IMR-90 (cell line): Measurements from ENCODE around the gene VGF. TPM values are rescaled to one million over a fixed set of nuclear protein-coding genes. Genes with fewer than 3 reads are reported as not detected.

Experiments used
- ATAC-seq: fragments of 200-7000 bp; cut with Tn5 transposase; 2 replicates; pipeline ENCODE4 v1.9.1; 2020; ENCODE audit warnings: low read depth, mild to moderate bottlenecking, moderate library complexity
- BruUV-seq: library from RNA; stranded (reverse); fragments of 400-500 nt; replicated peaks from 2 replicates; lab custom pipeline; 2021; lab: Mats Ljungman, UMichigan
- CTCF ChIA-PET: fragments of 300-600 bp; formaldehyde crosslinking; extraction: SDS; loops from one replicate; lab custom pipeline; 2021; ENCODE audit warnings: antibody characterized with exemption; lab: Yijun Ruan, JAX
- POLR2A ChIA-PET: fragments of 300-600 bp; sonication (Branson Sonifier 250); formaldehyde crosslinking; loops from one replicate; lab custom pipeline; 2022; ENCODE audit warnings: antibody characterized with exemption; ENCODE audit not compliant: unreplicated experiment; lab: Charles Lee
- DNase-seq: peaks from one replicate; pipeline ENCODE4 v3.0.0; 2013
- H2AFZ ChIP-seq: replicated peaks from 2 replicates; pipeline ENCODE3; 2013; ENCODE audit warnings: low read length, mild to moderate bottlenecking; ENCODE audit not compliant: poor library complexity
- H2AK5ac ChIP-seq: 2 replicates; pipeline ENCODE4 v1.6.1; 2013; ENCODE audit warnings: low read depth, low read length, inconsistent platforms
- H2AK9ac ChIP-seq: replicated peaks from 2 replicates; pipeline ENCODE3; 2013; ENCODE audit warnings: mild to moderate bottlenecking, low read depth, low read length, moderate library complexity; ENCODE audit not compliant: poor library complexity
- H2BK120ac ChIP-seq: 2 replicates; pipeline ENCODE4 v1.6.1; 2013; ENCODE audit warnings: low read depth, low read length, inconsistent platforms
- H2BK15ac ChIP-seq: 3 replicates; pipeline ENCODE4 v1.6.1; 2013; ENCODE audit warnings: low read depth, low read length, inconsistent platforms
- H2BK20ac ChIP-seq: 2 replicates; pipeline ENCODE4 v1.6.1; 2013; ENCODE audit warnings: low read depth, mild to moderate bottlenecking, inconsistent platforms, low read length, moderate library complexity
- H2BK5ac ChIP-seq: 2 replicates; pipeline ENCODE4 v1.6.1; 2013; ENCODE audit warnings: mild to moderate bottlenecking, low read depth, low read length, inconsistent platforms; ENCODE audit not compliant: poor library complexity, severe bottlenecking
- H3K14ac ChIP-seq: replicated peaks from 2 replicates; pipeline ENCODE4 v1.6.1; 2013; ENCODE audit warnings: low read depth, low read length, inconsistent platforms
- H3K18ac ChIP-seq: 2 replicates; pipeline ENCODE4 v1.6.1; 2013; ENCODE audit warnings: low read depth, low read length, control low read depth
- H3K23ac ChIP-seq: 2 replicates; pipeline ENCODE4 v1.6.1; 2013; ENCODE audit warnings: low read depth, low read length, inconsistent platforms
- H3K27ac ChIP-seq: 2 replicates; pipeline ENCODE4 v1.5.1; 2013; ENCODE audit warnings: mild to moderate bottlenecking, control low read depth, low read length; ENCODE audit not compliant: insufficient read depth
- H3K27me3 ChIP-seq: 2 replicates; pipeline ENCODE4 v1.6.1; 2013; ENCODE audit warnings: low read length; ENCODE audit not compliant: control insufficient read depth, insufficient read depth
- H3K36me3 ChIP-seq: 2 replicates; pipeline ENCODE4 v1.6.1; 2013; ENCODE audit warnings: low read length, mixed read lengths; ENCODE audit not compliant: control insufficient read depth, insufficient read depth
- H3K4ac ChIP-seq: 2 replicates; pipeline ENCODE4 v1.6.1; 2013; ENCODE audit warnings: low read depth, low read length, inconsistent platforms
- H3K4me1 ChIP-seq: 2 replicates; pipeline ENCODE4 v1.6.1; 2013; ENCODE audit warnings: low read length, mixed read lengths; ENCODE audit not compliant: control insufficient read depth, insufficient read depth
- H3K4me2 ChIP-seq: 2 replicates; pipeline ENCODE4 v1.6.1; 2013; ENCODE audit warnings: low read depth, mild to moderate bottlenecking, control low read depth, low read length, moderate library complexity
- H3K4me3 ChIP-seq: 2 replicates; pipeline ENCODE4 v1.5.1; 2013; ENCODE audit warnings: low read depth, mild to moderate bottlenecking, control low read depth, low read length, moderate library complexity; ENCODE audit not compliant: insufficient read depth
- H3K56ac ChIP-seq: 2 replicates; pipeline ENCODE4 v1.6.1; 2013; ENCODE audit warnings: low read length, inconsistent platforms; ENCODE audit not compliant: insufficient read depth; ENCODE audit errors: extremely low read depth
- H3K79me1 ChIP-seq, 2 experiments: 2 replicates each; pipeline ENCODE4 v1.6.1; 2013; ENCODE audit warnings: low read length in 2 of 2, inconsistent platforms in 1 of 2, low read depth in 1 of 2
- H3K9ac ChIP-seq: 2 replicates; pipeline ENCODE4 v1.6.1; 2013; ENCODE audit warnings: low read depth, low read length, control low read depth
- H3K9me1 ChIP-seq: 2 replicates; pipeline ENCODE4 v1.6.1; 2013; ENCODE audit warnings: low read length, inconsistent platforms; ENCODE audit not compliant: insufficient read depth
- H3K9me3 ChIP-seq: 2 replicates; pipeline ENCODE4 v1.6.1; 2013; ENCODE audit warnings: low read length; ENCODE audit not compliant: control insufficient read depth, insufficient read depth
- H4K20me1 ChIP-seq: 2 replicates; pipeline ENCODE4 v1.6.1; 2013; ENCODE audit warnings: low read length, inconsistent platforms; ENCODE audit not compliant: insufficient read depth
- H4K5ac ChIP-seq: 2 replicates; pipeline ENCODE4 v1.6.1; 2013; ENCODE audit warnings: mild to moderate bottlenecking, low read depth, low read length, control low read depth
- H4K8ac ChIP-seq, 2 experiments: 2 replicates each; pipeline ENCODE4 v1.6.1; 2013; ENCODE audit warnings: low read depth in 2 of 2, low read length in 2 of 2, control low read depth in 1 of 2, inconsistent platforms in 1 of 2
- H4K91ac ChIP-seq: 2 replicates; pipeline ENCODE4 v1.6.1; 2013; ENCODE audit warnings: low read depth, low read length, inconsistent platforms; ENCODE audit not compliant: insufficient read depth
- BHLHE40 ChIP-seq: fragments of 150-350 bp; IDR thresholded peaks from 2 replicates; pipeline ENCODE4 v1.6.1; 2016; ENCODE audit warnings: mild to moderate bottlenecking, low read depth, low read length
- CEBPB ChIP-seq: IDR thresholded peaks from 2 replicates; pipeline ENCODE4 v1.6.1; 2012; ENCODE audit warnings: low read depth, low read length, improper control_type of control experiment
- CTCF ChIP-seq: conservative IDR thresholded peaks from 2 replicates; pipeline ENCODE4 v1.5.1; 2012; ENCODE audit warnings: mild to moderate bottlenecking, low read depth, low read length, improper control_type of control experiment
- FOS ChIP-seq: fragments of 150-350 bp; IDR thresholded peaks from 2 replicates; pipeline ENCODE4 v1.6.1; 2016; ENCODE audit warnings: low read depth, low read length
- MAFK ChIP-seq: IDR thresholded peaks from 2 replicates; pipeline ENCODE4 v1.6.1; 2012; ENCODE audit warnings: low read depth, low read length, improper control_type of control experiment
- MAZ ChIP-seq: IDR thresholded peaks from 2 replicates; pipeline ENCODE4 v1.6.1; 2012; ENCODE audit warnings: low read depth, mild to moderate bottlenecking, low read length, improper control_type of control experiment, moderate library complexity, borderline replicate concordance
- NFE2L2 ChIP-seq: fragments of 150-350 bp; IDR thresholded peaks from 2 replicates; pipeline ENCODE4 v1.6.1; 2016; ENCODE audit warnings: low read depth, mild to moderate bottlenecking, low read length
- POLR2A ChIP-seq: IDR thresholded peaks from 2 replicates; pipeline ENCODE4 v1.6.1; 2012; ENCODE audit warnings: mild to moderate bottlenecking, low read depth, low read length
- RAD21 ChIP-seq: IDR thresholded peaks from 2 replicates; pipeline ENCODE4 v1.6.1; 2012; ENCODE audit warnings: low read length, improper control_type of control experiment
- RCOR1 ChIP-seq: IDR thresholded peaks from 2 replicates; pipeline ENCODE4 v1.6.1; 2012; ENCODE audit warnings: mild to moderate bottlenecking, low read length, improper control_type of control experiment; ENCODE audit not compliant: insufficient replicate concordance
- RFX5 ChIP-seq: IDR thresholded peaks from 2 replicates; pipeline ENCODE4 v1.8.0; 2012; ENCODE audit warnings: low read depth, mild to moderate bottlenecking, low read length, moderate library complexity
- SMC3 ChIP-seq: fragments of 150-350 bp; IDR thresholded peaks from 2 replicates; pipeline ENCODE4 v1.6.1; 2016; ENCODE audit warnings: low read depth, mild to moderate bottlenecking, antibody characterized with exemption, low read length, moderate library complexity
- WGBS, 2 experiments: methylation state at CpG; one replicate each; pipeline versions ENCODE4 v1.1.5 to v1.1.7; 2013; ENCODE audit warnings: missing lambda C conversion rate in 2 of 2; ENCODE audit not compliant: insufficient read length in 1 of 2; ENCODE audit errors: extremely low coverage in 2 of 2; 5-methylcytosine and 5-hydroxymethylcytosine counted together
- dilution Hi-C: fragments of 300-500 bp; cut with HindIII; formaldehyde crosslinking; loops from one replicate; pipeline ENCODE4 v1.14.3; 2018; ENCODE audit warnings: low sequenced_read_pairs; ENCODE audit not compliant: unreplicated experiment
- in situ Hi-C: fragments of 300-500 bp; cut with MboI; formaldehyde crosslinking; loops from 3 replicates; pipeline ENCODE4 v1.14.3; 2019; ENCODE audit warnings: low sequenced_read_pairs, inconsistent platforms, mixed read lengths
- intact Hi-C: fragments of 100-400 bp; cut with micrococcal nuclease; formaldehyde crosslinking; loops from 2 replicates; pipeline ENCODE4 v1.10.0; 2022
- polyA plus RNA-seq, 3 experiments: library from polyadenylated mRNA; depleted of rRNA; stranded (reverse); fragments of >200 nt; gene quantifications; 2 replicates each; pipeline ENCODE4 v1.2.3, GENCODE V29; 2012; ENCODE audit warnings: low replicate concordance in 1 of 3
- total RNA-seq: library from RNA; depleted of rRNA; stranded (reverse); fragments of >200 nt; gene quantifications from 2 replicates; pipeline ENCODE4 v1.2.3, GENCODE V29; 2012
- TF ChIP-seq, protein P1 (sequence below): fragments of 150-350 bp; IDR thresholded peaks from 2 replicates; pipeline ENCODE4 v1.6.1; 2017; ENCODE audit warnings: mild to moderate bottlenecking, antibody characterized with exemption, low read length, low read depth
- TF ChIP-seq, protein P2 (sequence below): fragments of 150-350 bp; IDR thresholded peaks from 2 replicates; pipeline ENCODE4 v1.6.1; 2016; ENCODE audit warnings: low read depth, mild to moderate bottlenecking, low read length, moderate library complexity, borderline replicate concordance

Gene VGF
- total and polyA plus RNA-seq, 2 of the 4 experiments (the other 2 are of a cell fraction), result 0.18 to 0.50 TPM

GRCh38 chr7:101162551-101163278 lies 2.7 kb downstream of the VGF start:
- dilution Hi-C loops (no loop called here), intact Hi-C loops (no loop called here), in situ Hi-C loops (no loop called here)
- H4K5ac ChIP-seq, result no peak overlapping the region
- ChIA-PET POLR2A (interaction anchor here (0.5 to 0.7 kb wide), 2 partner anchors 17 to 19 kb away, joined by 4 to 10 read pairs; no protein-coding TSS in a partner anchor), CTCF (interaction anchor here (1.0 to 1.3 kb wide), 2 partner anchors 19 to 30 kb away, joined by 3 read pairs; no protein-coding TSS in a partner anchor)
- no peak overlapping the region for H2BK15ac ChIP-seq
- H4K20me1 ChIP-seq, result peaks cover 21% of the 10 kb centered on the region
- 0 out of 2 replicates have a peak overlapping the region, but pooled peaks have one; percentile 30 for H2AK5ac ChIP-seq
- H2BK5ac ChIP-seq, result no peak overlapping the region
- H3K14ac ChIP-seq, result no peak overlapping the region
- H3K4me1 ChIP-seq, result peaks cover 13% of the 10 kb centered on the region
- DNase-seq (peak; percentile 50), ATAC-seq (peak; percentile 39)
- H3K23ac ChIP-seq, result no peak overlapping the region
- no TSS peak for BruUV-seq
- peak overlapping the region; percentile 37 for H2AK9ac ChIP-seq
- H4K91ac ChIP-seq, result no peak overlapping the region
- no peak overlapping the region for H4K8ac ChIP-seq
- H3K9me1 ChIP-seq, result peaks cover 7% of the 10 kb centered on the region; the same call in 1 of the 2 replicates
- H3K27ac ChIP-seq, result no peak overlapping the region; the same call in 1 of the 2 replicates
- H2AFZ ChIP-seq, result peak overlapping the region; percentile 61
- no peaks in the 10 kb centered on the region for H3K9me3 ChIP-seq
- H3K79me1 ChIP-seq, result peaks cover 0 to 11% of the 10 kb centered on the region in 2 experiments; a peak in 1 of 4 replicates
- no peak overlapping the region for H3K56ac ChIP-seq
- peaks cover 18% of the 10 kb centered on the region for H3K36me3 ChIP-seq
- no peak overlapping the region; the same call in 1 of the 2 replicates for H3K9ac ChIP-seq
- no peak overlapping the region for H2BK20ac ChIP-seq
- H3K18ac ChIP-seq, result no peak overlapping the region
- peaks cover 18% of the 10 kb centered on the region; the same call in 1 of the 2 replicates for H3K27me3 ChIP-seq
- WGBS, 2 experiments, result 3% methylated on average over 12 of the region's 74 CpGs; no CpG with 5 or more reads in 1 of the 2 experiments
- peak overlapping the region; percentile 22; the same call in 1 of the 2 replicates for H3K4me3 ChIP-seq
- peak overlapping the region; percentile 79 for H3K4me2 ChIP-seq
- no peak overlapping the region for H3K4ac ChIP-seq
- no peak overlapping the region for H2BK120ac ChIP-seq
- no peak for TF ChIP-seq RCOR1
- no peak for TF ChIP-seq RFX5
- TF ChIP-seq, protein P1, sequence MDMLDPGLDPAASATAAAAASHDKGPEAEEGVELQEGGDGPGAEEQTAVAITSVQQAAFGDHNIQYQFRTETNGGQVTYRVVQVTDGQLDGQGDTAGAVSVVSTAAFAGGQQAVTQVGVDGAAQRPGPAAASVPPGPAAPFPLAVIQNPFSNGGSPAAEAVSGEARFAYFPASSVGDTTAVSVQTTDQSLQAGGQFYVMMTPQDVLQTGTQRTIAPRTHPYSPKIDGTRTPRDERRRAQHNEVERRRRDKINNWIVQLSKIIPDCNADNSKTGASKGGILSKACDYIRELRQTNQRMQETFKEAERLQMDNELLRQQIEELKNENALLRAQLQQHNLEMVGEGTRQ, result peak; percentile 52; the same call in 1 of the 2 replicates
- TF ChIP-seq RAD21, result no peak
- TF ChIP-seq CTCF, result no peak
- TF ChIP-seq SMC3, result no peak
- TF ChIP-seq, protein P2, sequence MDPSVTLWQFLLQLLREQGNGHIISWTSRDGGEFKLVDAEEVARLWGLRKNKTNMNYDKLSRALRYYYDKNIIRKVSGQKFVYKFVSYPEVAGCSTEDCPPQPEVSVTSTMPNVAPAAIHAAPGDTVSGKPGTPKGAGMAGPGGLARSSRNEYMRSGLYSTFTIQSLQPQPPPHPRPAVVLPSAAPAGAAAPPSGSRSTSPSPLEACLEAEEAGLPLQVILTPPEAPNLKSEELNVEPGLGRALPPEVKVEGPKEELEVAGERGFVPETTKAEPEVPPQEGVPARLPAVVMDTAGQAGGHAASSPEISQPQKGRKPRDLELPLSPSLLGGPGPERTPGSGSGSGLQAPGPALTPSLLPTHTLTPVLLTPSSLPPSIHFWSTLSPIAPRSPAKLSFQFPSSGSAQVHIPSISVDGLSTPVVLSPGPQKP, result no peak
- no peak for TF ChIP-seq NFE2L2
- TF ChIP-seq CEBPB, result no peak
- peak; percentile 82 for TF ChIP-seq BHLHE40
- TF ChIP-seq MAZ, result no peak
- TF ChIP-seq POLR2A, result no peak
- no peak for TF ChIP-seq MAFK
- TF ChIP-seq FOS, result no peak
